GM23338 (cell line): ENCODE results near the gene SVIL.

Source experiments
- CTCF ChIP-seq, 2 experiments: fragments of 200-600 bp in 1 of 2; sonication (generic) in 1 of 2; conservative IDR thresholded peaks; 2 replicates each; pipeline versions ENCODE4 v1.5.1 to v1.6.1; 2016 to 2017; ENCODE audit warnings: antibody characterized with exemption in 2 of 2, low read depth in 2 of 2, mild to moderate bottlenecking in 2 of 2, moderate library complexity in 1 of 2
- ETS1 ChIP-seq: IDR thresholded peaks from 2 replicates; pipeline ENCODE4 v1.6.1; 2016; ENCODE audit warnings: antibody characterized with exemption
- EZH2 ChIP-seq: fragments of 200-600 bp; sonication (generic); IDR thresholded peaks from one replicate; pipeline ENCODE4 v1.8.0; 2017; ENCODE audit warnings: antibody characterized with exemption, mild to moderate bottlenecking, low read depth; ENCODE audit not compliant: unreplicated experiment
- EZH2phosphoT487 ChIP-seq: fragments of 200-600 bp; sonication (generic); IDR thresholded peaks from one replicate; pipeline ENCODE4 v1.8.1; 2018; ENCODE audit warnings: antibody characterized with exemption; ENCODE audit not compliant: unreplicated experiment
- POLR2AphosphoS5 ChIP-seq: IDR thresholded peaks from 2 replicates; pipeline ENCODE4 v1.6.1; 2016; ENCODE audit warnings: antibody characterized with exemption, low read depth
- REST ChIP-seq: IDR thresholded peaks from one replicate; pipeline ENCODE4 v1.6.1; 2018; ENCODE audit warnings: antibody characterized with exemption; ENCODE audit not compliant: unreplicated experiment

- no peak for TF ChIP-seq POLR2AphosphoS5
- TF ChIP-seq CTCF (conservative IDR thresholded peaks at IDR 0.05; ENCODE audit: low read depth in 2 of 2) = no peak
- no peak for TF ChIP-seq ETS1
- TF ChIP-seq EZH2 = no peak
- TF ChIP-seq EZH2phosphoT487 = no peak
- TF ChIP-seq REST = no peak
These were observed 14.6 kb downstream of the SVIL start for GRCh38 chr10:29620112-29620690.
